RCC 7860 (cell line): ENCODE measurements around the gene KRT35.

ENCODE experiments used
- DNase-seq: peaks from one replicate; pipeline ENCODE4 v3.0.0-alpha.2; 2015; ENCODE audit warnings: low spot score
- FAIRE-seq: peaks from 2 replicates; lab custom pipeline; 2012; peaks lifted over from hg19 to GRCh38; lab: Jason Lieb, UNC

Gene KRT35

DNA sequence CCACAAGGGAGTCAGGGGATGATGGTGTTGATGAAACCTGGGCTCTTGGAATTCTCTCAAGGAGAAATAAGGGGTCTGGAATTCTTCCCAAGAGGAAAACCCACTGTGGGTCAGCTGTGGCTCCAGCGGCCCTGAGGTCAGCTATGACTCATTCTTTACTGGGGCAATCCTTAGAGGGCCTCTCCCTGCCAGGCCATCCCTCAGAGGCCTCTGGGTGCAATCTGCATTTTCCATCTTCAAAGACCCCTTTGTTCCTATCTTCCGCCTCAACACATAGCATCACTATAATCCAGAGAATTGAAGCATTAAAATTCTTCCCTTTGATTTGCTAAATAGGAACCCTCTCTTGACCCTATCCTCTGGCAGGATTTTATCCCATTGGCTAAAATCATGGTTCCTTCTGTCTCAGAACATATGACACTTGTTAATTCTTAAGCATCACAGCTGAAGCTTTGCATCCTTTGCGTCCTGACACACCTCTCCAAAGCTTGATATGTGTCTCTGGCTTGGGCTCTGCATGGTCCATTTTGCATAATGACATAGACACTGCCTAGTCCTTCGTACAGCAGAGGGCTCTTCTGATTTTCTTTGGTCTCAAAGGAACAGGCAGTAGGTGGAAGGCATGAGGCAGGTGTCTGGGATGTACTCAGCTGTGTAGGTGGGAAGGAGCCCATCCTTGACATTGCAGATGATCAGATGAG lies 52.2 kb downstream of the KRT35 start:
- peak; percentile 37 for DNase-seq
- FAIRE-seq: peak; percentile 4
